RWPE1 (cell line): Measurements from ENCODE around the gene SPOCK3.
A peak's percentile ranks its signal among the peaks of the same experiment; 100 is the strongest.
"Not testable (repeated sequence)": the region's sequence is repeated elsewhere in the genome, so short reads cannot be mapped to it uniquely, and the experiment has no call there.

Experiments used
- CTCF ChIA-PET: fragments of 350-600 bp; sonication (Branson Sonifier 250); formaldehyde crosslinking; extraction: SDS; loops from one replicate; lab custom pipeline; 2021; lab: Yijun Ruan, JAX
- POLR2A ChIA-PET: fragments of 400-600 bp; formaldehyde crosslinking; extraction: SDS; loops from one replicate; lab custom pipeline; 2020; ENCODE audit warnings: antibody characterized with exemption; ENCODE audit not compliant: low non-redundant PET; lab: Yijun Ruan, JAX
- DNase-seq: peaks from one replicate; pipeline ENCODE4 v3.0.0; 2012; ENCODE audit warnings: low spot score
- H3K27ac ChIP-seq: fragments of 450-650 bp; 2 replicates; pipeline ENCODE4 v1.5.1; 2017
- TF ChIP-seq, protein P1 (sequence below): fragments of 450-650 bp; conservative IDR thresholded peaks from 2 replicates; pipeline ENCODE4 v1.5.1; 2017; ENCODE audit warnings: low read depth, mild to moderate bottlenecking

The SPOCK3 gene

DNA sequence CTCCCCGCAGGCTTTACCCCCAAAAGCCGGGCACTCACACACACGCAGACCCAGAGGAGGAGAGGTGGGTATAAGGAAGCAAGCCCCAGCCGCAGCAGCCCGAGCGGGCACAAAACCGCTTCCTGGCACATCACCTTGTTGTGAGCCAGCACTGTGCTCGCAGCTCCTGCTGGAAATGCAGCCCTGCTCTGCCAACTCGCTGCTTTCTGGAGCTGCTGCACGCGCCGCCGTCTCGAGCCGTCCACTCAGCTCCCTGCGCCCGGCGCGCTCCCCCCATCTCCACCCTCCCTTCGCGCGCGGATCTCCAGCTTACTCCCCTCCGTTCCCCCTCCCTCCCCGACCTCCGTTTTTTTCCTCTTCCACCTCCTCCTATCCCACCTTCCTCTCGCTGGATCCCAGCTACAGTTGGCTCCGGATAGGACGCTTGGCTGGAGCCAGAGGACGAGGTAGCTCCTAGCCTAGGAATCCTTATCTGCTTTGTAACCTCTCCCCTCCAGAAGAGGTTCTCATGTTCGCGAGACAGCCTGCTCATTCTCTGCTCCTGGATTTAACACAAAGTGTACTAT lies at the start of gene SPOCK3:
SPOCK3 (minus strand) TSS at position 179 of the 566 bp plus-strand sequence.
- TF ChIP-seq, protein P1, sequence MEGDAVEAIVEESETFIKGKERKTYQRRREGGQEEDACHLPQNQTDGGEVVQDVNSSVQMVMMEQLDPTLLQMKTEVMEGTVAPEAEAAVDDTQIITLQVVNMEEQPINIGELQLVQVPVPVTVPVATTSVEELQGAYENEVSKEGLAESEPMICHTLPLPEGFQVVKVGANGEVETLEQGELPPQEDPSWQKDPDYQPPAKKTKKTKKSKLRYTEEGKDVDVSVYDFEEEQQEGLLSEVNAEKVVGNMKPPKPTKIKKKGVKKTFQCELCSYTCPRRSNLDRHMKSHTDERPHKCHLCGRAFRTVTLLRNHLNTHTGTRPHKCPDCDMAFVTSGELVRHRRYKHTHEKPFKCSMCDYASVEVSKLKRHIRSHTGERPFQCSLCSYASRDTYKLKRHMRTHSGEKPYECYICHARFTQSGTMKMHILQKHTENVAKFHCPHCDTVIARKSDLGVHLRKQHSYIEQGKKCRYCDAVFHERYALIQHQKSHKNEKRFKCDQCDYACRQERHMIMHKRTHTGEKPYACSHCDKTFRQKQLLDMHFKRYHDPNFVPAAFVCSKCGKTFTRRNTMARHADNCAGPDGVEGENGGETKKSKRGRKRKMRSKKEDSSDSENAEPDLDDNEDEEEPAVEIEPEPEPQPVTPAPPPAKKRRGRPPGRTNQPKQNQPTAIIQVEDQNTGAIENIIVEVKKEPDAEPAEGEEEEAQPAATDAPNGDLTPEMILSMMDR, result no peak
- peak; percentile 38 for DNase-seq
- H3K27ac ChIP-seq, result no peak within 1 kb of the TSS
- POLR2A ChIA-PET, result no interaction called here
- CTCF ChIA-PET, result interaction anchor here (0.6 to 1.0 kb wide), 3 partner anchors 160 to 212 kb away, joined by 3 to 5 read pairs (median 4); no protein-coding TSS in a partner anchor

DNA sequence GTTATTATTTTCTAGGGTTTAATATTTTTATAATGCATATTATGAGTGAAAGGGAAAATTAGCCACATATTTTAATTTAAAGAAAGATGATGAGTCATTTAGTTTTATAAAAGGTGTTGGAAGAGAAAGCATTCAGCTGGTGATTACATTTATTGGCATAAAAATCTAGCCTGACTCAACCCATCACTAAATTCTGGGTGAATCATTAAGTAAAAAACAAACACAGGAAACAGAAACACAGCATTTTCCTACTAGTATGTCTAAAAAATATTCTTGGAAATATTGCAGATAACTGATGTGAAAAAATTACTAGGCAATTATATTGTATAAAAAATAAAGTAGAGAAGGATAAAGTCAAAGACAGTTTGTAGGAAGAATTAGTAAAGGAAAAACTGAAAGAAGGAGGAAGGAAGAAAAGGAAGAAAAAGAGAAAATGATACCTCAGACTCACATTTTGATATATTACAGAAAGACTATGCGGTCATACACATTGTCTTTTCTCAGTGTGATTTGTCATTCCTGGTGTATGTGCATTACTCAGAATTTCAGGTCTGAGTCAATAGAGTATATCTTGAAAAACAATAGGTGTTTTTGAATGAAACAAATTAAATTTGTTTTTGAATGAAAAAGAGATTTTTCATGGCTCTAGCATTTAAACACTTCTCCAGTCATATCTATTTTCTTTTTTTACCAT lies 48.0 kb upstream of the SPOCK3 start:
- TF ChIP-seq, protein P1, result no peak
- peak; percentile 56 for DNase-seq
- H3K27ac ChIP-seq, result peak overlapping the region; percentile 46; the same call in 1 of the 2 replicates
- POLR2A ChIA-PET, result no interaction called here
- CTCF ChIA-PET, result no interaction called here

DNA sequence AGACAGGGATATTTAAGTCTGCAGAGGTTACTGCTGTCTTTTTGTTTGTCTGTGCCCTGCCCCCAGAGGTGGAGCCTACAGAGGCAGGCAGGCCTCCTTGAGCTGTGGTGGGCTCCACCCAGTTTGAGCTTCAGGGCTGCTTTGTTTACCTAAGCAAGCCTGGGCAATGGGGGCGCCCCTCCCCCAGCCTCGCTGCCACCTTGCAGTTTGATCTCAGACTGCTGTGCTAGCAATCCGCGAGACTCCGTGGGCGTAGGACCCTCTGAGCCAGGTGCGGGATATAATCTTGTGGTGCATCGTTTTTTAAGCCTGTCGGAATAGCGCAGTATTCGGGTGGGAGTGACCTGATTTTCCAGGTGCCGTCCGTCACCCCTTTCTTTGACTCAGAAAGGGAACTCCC lies 47.3 kb upstream of the SPOCK3 start:
- POLR2A ChIA-PET, CTCF ChIA-PET, DNase-seq: not testable (repeated sequence)
- peak overlapping the region; percentile 46; the same call in 1 of the 2 replicates for H3K27ac ChIP-seq

DNA sequence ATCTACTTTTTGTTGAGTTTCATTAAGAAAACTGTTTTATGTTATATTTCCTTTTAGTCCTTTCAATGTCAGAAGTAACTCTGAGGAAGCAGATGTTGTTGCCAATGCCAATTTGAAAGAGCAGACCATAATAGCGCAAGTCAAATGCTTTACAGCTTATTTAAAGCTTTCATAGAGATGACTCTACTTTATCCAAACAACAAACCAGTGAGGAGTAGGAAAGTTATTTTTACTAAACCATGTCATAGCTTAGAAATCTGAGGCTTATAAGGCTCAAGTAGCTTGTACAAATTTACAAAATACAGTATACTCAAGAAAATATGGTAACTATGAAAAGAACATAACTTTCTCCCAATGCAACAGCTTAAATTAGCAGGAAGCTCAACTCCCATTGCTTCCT lies 40.1 kb upstream of the SPOCK3 start:
- TF ChIP-seq, protein P1, result no peak
- no peak overlapping the region for H3K27ac ChIP-seq
- POLR2A ChIA-PET, result no interaction called here
- DNase-seq, result no peak
- CTCF ChIA-PET, result no interaction called here

DNA sequence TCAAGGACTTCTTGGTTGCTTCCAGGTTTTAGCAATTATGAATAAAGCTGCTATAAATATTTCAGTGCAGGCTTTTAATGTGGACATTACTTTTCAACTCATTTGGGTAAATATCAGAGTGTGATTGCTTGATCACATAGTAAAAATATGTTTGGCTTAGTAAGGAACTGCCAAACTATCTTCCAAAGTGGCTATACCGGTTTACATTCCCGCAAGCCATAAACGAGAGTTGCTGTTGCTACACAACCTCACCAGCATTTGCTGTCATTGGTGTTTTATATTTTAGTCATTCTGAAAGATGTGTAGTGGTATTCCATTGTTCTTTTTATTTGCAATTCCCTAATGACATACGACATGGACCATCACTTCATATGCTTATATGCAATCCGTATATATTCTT lies 30.9 kb upstream of the SPOCK3 start:
- TF ChIP-seq, protein P1, result no peak
- ChIA-PET CTCF (no interaction called here), POLR2A (no interaction called here)
- no peak for DNase-seq
- no peak overlapping the region for H3K27ac ChIP-seq

DNA sequence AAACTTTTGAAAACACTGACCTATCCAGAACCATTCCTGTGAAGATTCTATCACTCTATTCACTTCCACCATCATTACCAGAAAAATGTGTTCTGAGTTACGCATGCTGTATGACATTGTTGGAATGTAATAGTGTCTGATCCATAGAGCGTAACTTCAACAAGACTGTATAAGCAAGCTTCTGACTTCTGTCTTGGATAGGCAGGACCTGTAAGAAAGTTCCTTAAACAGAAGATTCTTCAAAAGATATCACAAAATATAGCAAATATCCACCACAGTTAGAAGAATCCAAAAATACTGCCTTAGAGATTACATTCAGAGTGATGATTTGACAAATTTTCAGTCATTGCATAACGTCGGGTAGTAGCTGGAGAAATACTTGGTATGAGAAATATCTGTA lies 14.0 kb upstream of the SPOCK3 start:
- TF ChIP-seq, protein P1, result no peak
- ChIA-PET POLR2A (no interaction called here), CTCF (interaction anchor here (0.7 kb wide), 2 partner anchors 235 to 437 kb away, joined by 3 read pairs; no protein-coding TSS in a partner anchor)
- H3K27ac ChIP-seq, result no peak overlapping the region
- DNase-seq, result no peak

DNA sequence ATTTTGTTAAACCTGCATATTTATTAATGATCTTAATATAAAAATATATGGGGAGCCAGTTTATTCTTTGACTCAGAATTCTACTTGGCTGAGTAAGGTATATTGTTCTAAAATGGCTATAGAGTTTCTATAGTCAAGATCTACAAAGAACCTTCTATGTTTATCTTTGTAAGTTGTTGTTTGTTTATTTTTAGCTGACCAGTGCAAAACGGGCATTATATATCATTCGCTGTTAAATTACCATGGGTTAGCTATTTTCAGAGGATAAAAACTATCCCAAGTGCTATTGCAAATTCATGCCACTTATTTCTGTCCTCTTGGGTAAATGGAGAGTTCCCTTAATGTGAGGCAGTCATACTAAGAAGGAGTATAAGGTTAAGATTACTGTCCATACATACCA lies 5.3 kb upstream of the SPOCK3 start:
- no peak for DNase-seq
- TF ChIP-seq, protein P1, result no peak
- POLR2A ChIA-PET, result no interaction called here
- CTCF ChIA-PET, result no interaction called here
- no peak overlapping the region for H3K27ac ChIP-seq
